SK-N-SH (cell line): ENCODE measurements around the gene LKAAEAR1. TPM values are rescaled to one million over a fixed set of nuclear protein-coding genes. Genes with fewer than 3 reads are reported as not detected.

Source experiments
- CTCF ChIA-PET: fragments of 300-600, 350-600 bp; formaldehyde crosslinking; extraction: SDS; loops from one replicate; lab custom pipeline; 2021; lab: Yijun Ruan, JAX
- POLR2A ChIA-PET: fragments of 350-600 bp; sonication (Branson Sonifier 250); formaldehyde crosslinking; extraction: SDS; loops from one replicate; lab custom pipeline; 2020; ENCODE audit warnings: antibody characterized with exemption, inconsistent platforms; lab: Yijun Ruan, JAX
- DNase-seq: peaks from one replicate; pipeline ENCODE4 v3.0.0; 2012
- H2AFZ ChIP-seq: fragments of 200-600 bp; sonication (generic); 2 replicates; pipeline ENCODE4 v1.8.1; 2016; ENCODE audit warnings: antibody characterized with exemption, mild to moderate bottlenecking, low read depth
- H3F3A ChIP-seq: fragments of 200-600 bp; sonication (generic); replicated peaks from 2 replicates; pipeline ENCODE3; 2016; ENCODE audit warnings: antibody characterized with exemption, mild to moderate bottlenecking; ENCODE audit not compliant: insufficient read depth
- H3K27ac ChIP-seq, 2 experiments: fragments of 200-500 bp in 1 of 2; fragments of 200-600 bp in 1 of 2; sonication (Bioruptor generic) in 1 of 2; sonication (generic), shearing (Covaris generic) in 1 of 2; 2 replicates each; pipeline versions ENCODE4 v1.5.1 to v1.6.1; 2014 to 2016; ENCODE audit warnings: low read depth in 2 of 2, inconsistent platforms in 1 of 2, low read length in 1 of 2, mild to moderate bottlenecking in 1 of 2, mixed read lengths in 1 of 2
- H3K27me3 ChIP-seq: fragments of 200-600 bp; sonication (generic), shearing (Covaris generic); 2 replicates; pipeline ENCODE4 v1.6.1; 2016; ENCODE audit warnings: mixed run types; ENCODE audit not compliant: insufficient read depth
- H3K36me3 ChIP-seq, 2 experiments: fragments of 200-500 bp in 1 of 2; fragments of 200-600 bp in 1 of 2; sonication (Bioruptor generic) in 1 of 2; sonication (generic) in 1 of 2; replicated peaks in 1 of 2; 2 replicates each; pipeline versions ENCODE3 to v1.5.1; 2014 to 2016; ENCODE audit warnings: low read length in 1 of 2, mild to moderate bottlenecking in 1 of 2; ENCODE audit not compliant: insufficient read depth in 2 of 2, control insufficient read depth in 1 of 2
- H3K4me1 ChIP-seq, 2 experiments: fragments of 200-500 bp in 1 of 2; fragments of 200-600 bp in 1 of 2; sonication (Bioruptor generic) in 1 of 2; sonication (generic), shearing (Covaris generic) in 1 of 2; 2 replicates each; pipeline versions ENCODE4 v1.5.1 to v1.6.1; 2014 to 2016; ENCODE audit warnings: low read depth in 1 of 2, low read length in 1 of 2, mixed run types in 1 of 2; ENCODE audit not compliant: insufficient read depth in 2 of 2, control insufficient read depth in 1 of 2
- H3K4me2 ChIP-seq: fragments of 200-600 bp; sonication (generic), shearing (Covaris generic); 2 replicates; pipeline ENCODE4 v1.6.1; 2017; ENCODE audit warnings: mixed run types
- H3K4me3 ChIP-seq, 2 experiments: fragments of 200-500 bp in 1 of 2; fragments of 200-600 bp in 1 of 2; sonication (Bioruptor generic) in 1 of 2; sonication (generic), shearing (Covaris generic) in 1 of 2; 2 replicates each; pipeline versions ENCODE4 v1.5.1 to v1.8.1; 2014 to 2016; ENCODE audit warnings: low read depth in 2 of 2, inconsistent platforms in 1 of 2, low read length in 1 of 2, mild to moderate bottlenecking in 1 of 2, mixed read lengths in 1 of 2, moderate library complexity in 1 of 2
- H3K79me2 ChIP-seq: fragments of 200-600 bp; sonication (generic); 2 replicates; pipeline ENCODE4 v1.8.1; 2017; ENCODE audit warnings: mild to moderate bottlenecking; ENCODE audit not compliant: insufficient read depth
- H3K9ac ChIP-seq: fragments of 200-600 bp; sonication (generic); 2 replicates; pipeline ENCODE4 v1.6.1; 2017; ENCODE audit warnings: mixed run types
- H3K9me2 ChIP-seq: fragments of 200-600 bp; sonication (generic); 2 replicates; pipeline ENCODE4 v1.6.1; 2017; ENCODE audit warnings: mixed run types
- H3K9me3 ChIP-seq: fragments of 200-600 bp; sonication (generic); 2 replicates; pipeline ENCODE4 v1.6.1; 2017; ENCODE audit warnings: mixed run types, mild to moderate bottlenecking, moderate library complexity
- H4K20me1 ChIP-seq: fragments of 200-600 bp; sonication (generic); 2 replicates; pipeline ENCODE4 v1.6.1; 2017; ENCODE audit warnings: mild to moderate bottlenecking, mixed run types; ENCODE audit not compliant: insufficient read depth
- CTCF ChIP-seq: fragments of 200-600 bp; sonication (generic); IDR thresholded peaks from 2 replicates; pipeline ENCODE4 v1.6.1; 2017; ENCODE audit warnings: antibody characterized with exemption, mild to moderate bottlenecking, moderate library complexity
- ELF1 ChIP-seq: IDR thresholded peaks from 2 replicates; pipeline ENCODE4 v1.4.0; 2012
- FOSL2 ChIP-seq: IDR thresholded peaks from 2 replicates; pipeline ENCODE4 v1.4.0; 2012; ENCODE audit warnings: low read depth, mild to moderate bottlenecking, moderate library complexity, borderline replicate concordance
- FOXJ3 ChIP-seq: sonication (generic); formaldehyde crosslinking; IDR thresholded peaks from 2 replicates; pipeline ENCODE4 v1.5.1; 2020; ENCODE audit warnings: mild to moderate bottlenecking, missing genetic modification reagents
- FOXM1 ChIP-seq: IDR thresholded peaks from 2 replicates; pipeline ENCODE4 v1.4.0; 2012; ENCODE audit warnings: low read depth, mild to moderate bottlenecking
- GATA2 ChIP-seq: sonication (generic); formaldehyde crosslinking; IDR thresholded peaks from 2 replicates; pipeline ENCODE4 v1.5.0; 2020; ENCODE audit warnings: mild to moderate bottlenecking, missing genetic modification reagents
- IRF3 ChIP-seq: fragments of 150-350 bp; IDR thresholded peaks from 2 replicates; pipeline ENCODE4 v1.6.1; 2016; ENCODE audit warnings: mild to moderate bottlenecking, low read depth, low read length
- MEF2A ChIP-seq: IDR thresholded peaks from 2 replicates; pipeline ENCODE4 v1.4.0; 2012; ENCODE audit warnings: low read depth, borderline replicate concordance
- NFIC ChIP-seq: IDR thresholded peaks from 2 replicates; pipeline ENCODE4 v1.4.0; 2012; ENCODE audit warnings: borderline replicate concordance
- NRF1 ChIP-seq: IDR thresholded peaks from 2 replicates; pipeline ENCODE4 v1.6.1; 2012; ENCODE audit warnings: low read depth, mild to moderate bottlenecking, low read length
- PBX3 ChIP-seq: IDR thresholded peaks from 2 replicates; pipeline ENCODE4; 2012
- POLR2AphosphoS5 ChIP-seq: IDR thresholded peaks from 2 replicates; pipeline ENCODE4 v1.6.1; 2012; ENCODE audit warnings: low read depth, low read length
- RCOR1 ChIP-seq: fragments of 150-350 bp; IDR thresholded peaks from 2 replicates; pipeline ENCODE4 v1.6.1; 2017; ENCODE audit warnings: antibody characterized with exemption, low read length
- RFX5 ChIP-seq: IDR thresholded peaks from 2 replicates; pipeline ENCODE4 v1.6.1; 2012; ENCODE audit warnings: mild to moderate bottlenecking, improper control_type of control experiment, low read length
- USF1 ChIP-seq: IDR thresholded peaks from 2 replicates; pipeline ENCODE4 v1.4.0; 2012; ENCODE audit warnings: low read depth, borderline replicate concordance
- ZBTB33 ChIP-seq: IDR thresholded peaks from 2 replicates; pipeline ENCODE4 v1.4.0; 2012; ENCODE audit warnings: low read depth, borderline replicate concordance
- WGBS: methylation state at CpG from one replicate; pipeline ENCODE4 v1.1.6; 2017; ENCODE audit warnings: low lambda C conversion rate; 5-methylcytosine and 5-hydroxymethylcytosine counted together
- polyA plus RNA-seq, 3 experiments: library from polyadenylated mRNA; depleted of rRNA; stranded (reverse); fragments of >200 nt; gene quantifications; 2 replicates each; pipeline ENCODE4 v1.2.3, GENCODE V29; 2012

The LKAAEAR1 gene
- polyA plus RNA-seq, 1 of the 3 experiments (the other 2 are of a cell fraction), result 0.71 TPM

GRCh38 chr20:64068386-64069208, 15.6 kb downstream of the LKAAEAR1 start:
- no peak overlapping the region for H3K27ac ChIP-seq
- peaks cover 0 to 14% of the 10 kb centered on the region in 2 experiments for H3K36me3 ChIP-seq
- no peak overlapping the region for H2AFZ ChIP-seq
- no peaks in the 10 kb centered on the region for H4K20me1 ChIP-seq
- H3K9ac ChIP-seq, result no peak overlapping the region
- ChIA-PET POLR2A (no interaction called here), CTCF (interaction anchor here (0.7 to 2.9 kb wide), 11 partner anchors 10 to 94 kb away, joined by 3 to 21 read pairs (median 4); partner anchors contain the start of genes LKAAEAR1, OPRL1 and RGS19)
- H3K27me3 ChIP-seq, result no peaks in the 10 kb centered on the region
- no peaks in the 10 kb centered on the region for H3K9me2 ChIP-seq
- no peak for TF ChIP-seq NFIC
- TF ChIP-seq USF1, result no peak
- no peak for TF ChIP-seq RFX5
- no peak for TF ChIP-seq IRF3
- no peak for TF ChIP-seq RCOR1
- TF ChIP-seq PBX3, result no peak
- H3K79me2 ChIP-seq, result peaks cover 8% of the 10 kb centered on the region; the same call in 1 of the 2 replicates
- no peak overlapping the region for H3K4me2 ChIP-seq
- H3K4me1 ChIP-seq, result peaks cover 9 to 14% of the 10 kb centered on the region in 2 experiments; a peak in 2 of 4 replicates
- no peak for DNase-seq
- H3K4me3 ChIP-seq, result no peak overlapping the region
- no peaks in the 10 kb centered on the region for H3K9me3 ChIP-seq
- peaks cover 4% of the 10 kb centered on the region for H3F3A ChIP-seq
- 80% methylated on average over 1 of the region's 12 CpGs for WGBS

GRCh38 chr20:64067733-64068307, 16.4 kb downstream of the LKAAEAR1 start:
- ChIA-PET CTCF (interaction anchor here (1.0 to 2.9 kb wide), 7 partner anchors 9 to 88 kb away, joined by 4 to 19 read pairs (median 5); partner anchors contain the start of genes LKAAEAR1 and SAMD10), POLR2A (no interaction called here)
- DNase-seq, result no peak
- Histone ChIP-seq H3K27me3 (no peaks in the 10 kb centered on the region), H3K4me2 (no peak overlapping the region), H3K9ac (no peak overlapping the region), H4K20me1 (no peaks in the 10 kb centered on the region), H2AFZ (no peak overlapping the region), H3K4me3 (no peak overlapping the region), H3F3A (peaks cover 4% of the 10 kb centered on the region), H3K4me1 (peaks cover 9 to 15% of the 10 kb centered on the region in 2 experiments; a peak in 2 of 4 replicates), H3K79me2 (peaks cover 15% of the 10 kb centered on the region; the same call in 1 of the 2 replicates), H3K27ac (no peak overlapping the region), H3K36me3 (peaks cover 0 to 6% of the 10 kb centered on the region in 2 experiments), H3K9me3 (no peaks in the 10 kb centered on the region), H3K9me2 (no peaks in the 10 kb centered on the region)
- WGBS, result 87% methylated on average over 4 of the region's 12 CpGs
- no peak for TF ChIP-seq GATA2 (CRISPR knock-in tag)
- no peak for TF ChIP-seq POLR2AphosphoS5
- no peak for TF ChIP-seq ZBTB33
- no peak for TF ChIP-seq FOSL2
- no peak for TF ChIP-seq MEF2A
- no peak for TF ChIP-seq ELF1
- TF ChIP-seq CTCF, result no peak
- no peak for TF ChIP-seq RCOR1
- TF ChIP-seq NRF1, result no peak
- no peak for TF ChIP-seq FOXJ3 (CRISPR knock-in tag)
- TF ChIP-seq FOXM1, result no peak
